Stimulated activated CD4-positive, alpha-beta T cell treated with anti-CD3 and anti-CD28 coated beads, Interleukin-15, amount 100 ng/mL, for 24 hours (primary cell): ENCODE results near the gene B3GNT2.
"Not testable (repeated sequence)": the region's sequence is repeated elsewhere in the genome, so short reads cannot be mapped to it uniquely, and the experiment has no call there.

ENCODE experiments used
- DNase-seq: peaks from one replicate; pipeline ENCODE4 v3.0.0-alpha.2; 2020

The B3GNT2 gene

DNA sequence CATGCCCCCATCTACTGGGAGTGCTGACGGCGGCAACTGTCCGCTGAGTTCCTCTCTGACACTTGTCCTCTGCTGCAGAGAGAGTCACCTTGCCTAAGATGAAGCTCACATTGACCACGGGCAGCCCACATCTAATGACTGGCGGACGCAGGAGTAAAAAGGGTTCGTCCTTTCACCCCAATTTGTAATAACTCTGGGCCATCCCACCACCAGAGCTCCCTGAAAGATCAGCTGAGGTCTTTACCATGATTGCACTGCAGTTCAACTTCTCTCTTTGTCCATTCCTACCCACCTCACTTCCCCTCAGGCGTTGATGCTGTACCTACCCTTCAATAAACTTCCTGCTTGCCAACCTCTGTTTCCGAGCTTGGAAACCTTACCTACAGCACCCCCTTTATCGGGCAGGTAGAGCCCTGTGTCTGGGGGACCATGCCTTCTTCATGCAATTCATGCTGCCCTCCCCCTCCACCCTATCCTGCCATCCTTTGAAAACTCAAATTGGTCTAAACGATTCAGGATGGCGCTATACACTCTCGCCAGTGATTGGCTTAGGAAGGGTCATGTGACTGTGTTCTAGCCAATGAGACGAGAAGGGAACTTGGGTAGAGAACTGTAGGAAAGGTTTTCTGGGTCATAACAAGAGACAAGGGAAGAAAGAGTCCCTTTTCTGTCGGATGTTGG lies 10.3 kb upstream of the B3GNT2 start:
- no peak for DNase-seq

DNA sequence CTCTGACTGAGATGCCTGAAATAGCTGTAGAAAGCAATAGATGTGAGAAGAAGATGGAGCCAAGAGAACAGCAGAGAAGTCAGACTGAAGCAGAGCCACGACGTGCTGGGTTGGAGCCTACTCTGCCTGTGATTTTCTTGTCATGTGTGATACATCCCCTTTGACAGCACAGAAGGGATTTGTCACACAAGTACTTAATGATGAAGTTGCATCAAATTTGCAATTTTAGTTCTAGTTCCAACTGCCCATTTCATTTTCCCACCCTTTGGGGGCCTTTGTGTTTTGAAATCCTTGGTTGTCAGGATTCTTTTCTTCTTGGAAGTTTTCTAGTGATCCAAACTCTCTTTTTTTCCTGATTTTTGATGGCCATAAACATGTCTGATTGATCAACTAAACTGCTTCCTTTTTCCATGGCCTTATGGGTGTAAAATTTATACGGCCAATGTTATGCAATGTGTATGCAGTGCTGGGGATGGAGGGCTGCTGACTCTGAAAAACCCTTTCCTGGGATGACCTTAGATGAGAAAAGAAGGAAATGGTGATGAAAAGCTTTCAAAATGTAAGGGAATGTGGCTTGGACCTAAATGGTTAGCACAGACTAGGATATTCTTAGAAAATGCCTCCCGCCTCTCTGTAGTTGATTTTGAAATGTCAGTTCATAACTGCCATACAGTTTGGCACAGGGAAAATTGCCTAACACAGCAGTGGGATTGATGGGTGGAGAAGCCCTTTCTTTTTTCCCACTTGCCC lies 9.6 kb upstream of the B3GNT2 start:
- DNase-seq = no peak

DNA sequence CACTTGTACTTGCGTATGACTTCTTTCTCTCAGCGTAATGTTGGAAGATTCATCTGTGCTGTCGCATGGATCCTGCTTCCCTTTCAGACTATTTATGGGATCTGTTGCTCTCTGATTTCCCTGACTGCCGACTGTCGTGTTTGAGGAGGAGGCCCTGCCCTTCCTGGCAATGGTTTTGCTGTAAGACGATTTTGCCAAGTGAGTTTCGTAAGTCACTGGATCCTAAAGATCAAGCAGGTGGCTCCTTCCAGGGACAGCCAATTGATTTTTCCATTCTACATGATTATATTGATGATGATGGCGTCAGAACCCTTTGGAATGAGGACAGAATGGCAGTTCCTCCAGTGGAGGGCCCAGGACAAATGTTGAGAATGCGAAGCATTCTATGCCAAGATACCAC lies 8.7 kb upstream of the B3GNT2 start:
- no peak for DNase-seq

DNA sequence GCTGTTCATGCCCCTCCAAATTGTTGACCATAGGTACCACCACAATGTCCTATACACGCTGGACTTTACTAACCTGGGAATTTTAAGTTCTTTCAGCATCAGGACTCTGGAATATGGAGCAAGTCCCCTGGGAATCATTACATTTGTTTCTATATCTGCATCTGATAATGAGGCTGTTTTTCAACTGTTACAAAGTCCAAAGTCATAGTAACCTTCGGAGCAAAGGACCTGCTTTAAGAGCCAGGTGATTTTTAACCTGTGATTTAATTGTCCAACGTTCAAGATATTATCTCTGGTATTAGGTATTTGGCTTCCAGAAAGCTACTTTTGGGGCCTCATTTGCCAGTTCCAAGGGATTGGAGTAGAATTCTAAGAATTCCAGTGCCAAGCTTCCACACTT lies 7.5 kb upstream of the B3GNT2 start:
- no peak for DNase-seq

DNA sequence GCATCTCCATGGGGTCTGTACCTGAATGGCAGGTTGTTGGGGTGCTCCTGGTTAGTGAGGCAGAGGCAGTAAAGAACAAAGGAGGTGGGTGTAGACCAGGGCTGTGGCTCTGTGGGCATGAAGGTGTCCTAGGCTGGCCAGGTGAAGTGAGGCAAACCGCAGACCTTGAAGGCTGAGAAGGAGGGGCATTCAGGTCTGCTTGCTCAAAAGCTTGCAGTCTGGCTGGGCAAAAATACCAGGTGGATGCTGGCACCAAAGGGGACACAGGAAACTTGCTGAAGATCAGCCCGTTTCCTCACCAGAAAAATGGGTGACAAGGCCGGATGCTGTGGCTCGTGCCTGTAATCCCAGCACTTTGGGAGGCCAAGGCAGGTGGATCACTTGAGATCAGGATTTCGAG lies 6.7 kb upstream of the B3GNT2 start:
- DNase-seq = no peak

DNA sequence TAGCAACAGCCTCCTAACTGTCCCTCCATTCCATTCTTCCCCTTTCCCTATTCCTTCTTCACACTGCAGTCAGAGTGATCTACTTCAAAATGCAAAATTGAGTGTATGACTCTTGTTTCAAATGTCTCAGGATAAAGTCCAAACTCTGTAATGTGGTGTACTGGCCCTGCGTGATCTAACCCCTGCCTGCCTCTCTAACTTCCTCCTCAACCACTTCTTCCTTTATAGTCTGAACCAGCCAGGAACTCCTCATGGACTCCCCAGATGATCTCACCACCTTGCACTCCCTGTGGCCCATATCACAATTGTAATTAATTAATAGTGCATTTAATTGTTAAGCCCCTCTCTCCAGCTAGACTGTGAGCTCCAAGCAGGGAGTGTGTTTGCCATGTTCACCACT lies 3.1 kb upstream of the B3GNT2 start:
- DNase-seq = no peak

DNA sequence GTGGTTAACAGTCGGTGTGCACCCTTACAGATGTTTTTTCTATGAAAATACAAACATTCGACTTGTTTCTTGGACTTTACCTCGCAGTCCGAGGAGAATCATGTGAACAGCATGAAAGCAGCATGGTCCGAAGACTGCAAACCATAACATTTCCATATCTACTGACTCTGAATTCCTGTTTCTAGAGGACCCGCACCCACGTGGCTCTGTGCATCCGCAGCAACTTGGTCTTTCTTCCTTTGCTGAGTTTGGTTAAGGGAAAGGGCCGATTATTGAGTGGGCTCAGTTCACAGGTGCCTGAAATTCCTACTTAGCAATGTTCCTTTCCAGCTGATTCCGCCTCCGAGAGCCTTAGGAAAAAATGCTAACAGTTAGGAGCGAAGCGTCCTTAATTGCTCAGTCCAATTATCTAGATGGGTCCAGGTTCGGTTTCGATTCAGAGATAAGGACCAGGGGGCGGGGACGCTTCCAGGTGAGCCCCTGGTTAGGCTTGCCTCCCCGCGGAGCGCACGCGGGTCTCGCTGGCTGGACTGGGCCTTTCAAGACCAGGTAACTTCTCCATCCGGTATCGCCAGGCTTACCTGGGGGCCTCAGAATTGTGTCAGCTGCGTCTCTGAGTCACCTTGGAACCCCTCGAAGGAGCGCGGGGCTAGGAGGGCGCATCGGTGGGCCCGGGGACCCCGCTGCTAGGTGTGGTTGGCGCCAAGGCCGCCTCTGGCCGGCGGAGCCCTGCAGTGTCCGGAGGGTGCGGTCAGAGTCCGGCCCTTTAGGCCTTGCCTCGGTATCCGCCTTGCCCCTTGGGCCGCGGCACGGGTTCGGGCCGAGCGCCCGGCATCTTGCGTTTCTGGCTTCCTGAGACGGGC lies 1.1 kb upstream of the B3GNT2 start:
- DNase-seq = no peak

DNA sequence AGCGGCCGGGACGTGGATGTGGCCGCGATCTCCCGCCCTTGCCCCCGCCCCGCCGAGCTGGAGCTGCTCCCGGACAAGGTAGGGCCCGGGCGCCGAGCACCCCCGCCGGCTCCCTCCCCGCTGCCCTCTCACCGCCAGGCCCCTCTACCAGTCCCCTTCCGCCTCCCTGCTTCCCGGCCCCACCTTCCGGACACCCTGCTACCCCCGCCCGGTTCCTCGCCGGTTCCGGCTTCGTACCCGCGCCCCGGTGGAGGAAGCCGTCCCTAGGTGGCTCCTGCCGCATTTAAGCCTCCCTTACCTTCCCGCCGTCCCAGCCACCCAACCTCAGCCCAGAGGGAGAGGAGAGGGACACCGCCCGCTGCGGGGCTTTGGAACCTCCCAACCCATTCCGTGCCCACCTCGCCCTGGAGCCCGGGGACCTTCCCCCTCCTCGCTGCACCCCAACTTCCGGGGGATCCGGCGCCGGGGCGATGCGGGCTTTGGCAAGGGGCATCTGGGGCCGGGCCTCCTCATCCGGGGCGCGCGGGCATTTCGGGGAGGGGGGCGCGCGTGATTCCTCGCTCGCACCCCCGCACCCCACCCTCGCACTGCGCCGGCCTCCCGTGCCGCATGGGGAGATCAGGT lies 475 bp downstream of the B3GNT2 start:
- DNase-seq = peak; percentile 75

DNA sequence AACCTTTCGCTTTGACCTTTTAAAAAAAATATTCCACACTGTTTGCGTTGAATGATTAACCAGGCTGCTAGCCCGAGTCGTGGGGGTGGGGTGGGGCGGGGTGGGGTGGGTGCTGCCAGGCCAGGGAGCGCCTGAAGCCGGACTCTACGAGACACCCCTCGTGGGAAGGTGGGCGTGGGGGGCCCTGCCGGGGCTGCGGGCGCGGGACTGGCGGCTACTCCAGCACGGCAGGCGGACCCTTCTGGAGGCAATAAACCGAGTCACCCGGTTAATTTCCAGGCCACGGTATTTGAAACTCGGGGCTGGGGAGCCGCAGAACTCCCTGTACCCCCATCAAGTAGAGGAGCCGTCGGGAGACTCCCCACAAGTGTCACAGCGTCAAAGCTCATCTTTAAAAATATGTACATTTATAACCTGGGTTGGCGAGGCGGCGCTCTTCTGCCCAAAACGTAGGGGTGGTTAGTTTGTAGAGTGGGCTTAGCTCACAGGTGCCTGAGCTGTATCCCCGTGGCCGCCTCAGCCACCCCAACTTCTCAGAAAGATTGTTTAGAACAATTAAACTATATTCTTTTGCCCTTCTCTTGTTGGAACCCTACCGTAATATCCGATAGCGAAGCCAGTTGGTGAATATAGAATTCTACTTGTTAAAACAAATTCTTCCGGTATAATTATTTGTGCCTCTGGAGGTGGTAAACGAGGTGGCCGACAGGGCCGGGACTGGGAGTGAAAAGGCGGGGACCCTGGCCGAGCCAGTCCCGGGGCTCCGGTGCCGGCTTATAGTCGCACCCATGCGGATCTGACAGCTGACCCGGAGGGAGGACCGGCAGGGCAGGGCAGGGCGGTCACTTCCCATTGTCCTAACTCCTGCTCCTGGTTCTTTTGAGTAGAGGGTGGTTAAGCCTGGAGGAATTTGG lies 1.4 kb downstream of the B3GNT2 start:
- DNase-seq = peak; percentile 48

DNA sequence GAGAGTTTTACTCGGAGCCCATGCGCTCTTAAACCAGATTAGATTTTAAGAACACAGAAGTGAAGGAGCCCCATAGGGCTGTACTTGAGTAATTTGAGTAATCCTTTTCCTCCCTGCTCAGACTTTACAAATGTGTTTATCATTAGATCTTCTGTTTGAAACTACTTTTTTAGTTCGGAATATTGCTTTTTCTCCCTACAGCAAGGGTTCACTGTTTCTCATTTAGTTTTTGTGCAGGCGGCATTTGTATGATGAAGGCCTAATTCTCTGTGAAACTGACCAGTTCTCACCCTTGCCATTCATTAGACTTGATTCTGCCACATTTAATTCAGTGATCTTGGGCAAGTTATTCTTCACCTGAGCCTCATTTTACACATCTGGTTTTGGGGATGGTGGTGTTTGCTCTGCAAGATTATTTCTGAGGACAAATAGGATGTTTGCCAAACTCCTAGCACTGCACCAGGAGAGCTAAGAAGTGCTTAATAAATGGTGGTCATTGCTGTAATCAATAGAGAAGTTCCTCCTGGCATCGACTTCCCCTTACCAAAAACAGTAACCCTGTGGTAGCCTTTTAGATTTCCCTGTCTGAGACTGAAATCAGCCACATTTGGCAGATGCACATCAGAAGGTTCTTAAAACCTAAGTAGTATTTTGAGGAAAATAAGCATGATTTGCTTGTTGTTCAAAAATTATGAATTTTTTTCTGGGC lies 2.2 kb downstream of the B3GNT2 start:
- no peak for DNase-seq

DNA sequence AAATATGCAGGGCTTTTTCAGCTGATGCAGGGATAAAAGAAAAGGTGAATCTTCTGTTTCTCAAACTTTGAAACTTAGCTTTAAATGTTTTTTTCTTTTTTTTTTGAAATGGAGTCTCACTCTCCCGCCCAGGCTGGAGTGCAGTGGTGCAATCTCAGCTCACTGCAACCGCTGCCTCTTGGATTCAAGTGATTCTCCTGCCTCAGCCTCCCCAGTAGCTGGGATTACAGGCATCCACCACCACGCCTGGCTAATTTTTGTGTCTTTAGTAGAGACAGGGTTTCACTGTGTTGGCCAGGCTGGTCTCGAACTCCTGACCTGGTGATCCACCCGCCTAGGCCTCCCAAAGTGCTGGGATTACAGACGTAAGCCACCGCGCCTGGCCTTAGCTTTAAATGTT lies 2.9 kb downstream of the B3GNT2 start:
- DNase-seq = not testable (repeated sequence)

DNA sequence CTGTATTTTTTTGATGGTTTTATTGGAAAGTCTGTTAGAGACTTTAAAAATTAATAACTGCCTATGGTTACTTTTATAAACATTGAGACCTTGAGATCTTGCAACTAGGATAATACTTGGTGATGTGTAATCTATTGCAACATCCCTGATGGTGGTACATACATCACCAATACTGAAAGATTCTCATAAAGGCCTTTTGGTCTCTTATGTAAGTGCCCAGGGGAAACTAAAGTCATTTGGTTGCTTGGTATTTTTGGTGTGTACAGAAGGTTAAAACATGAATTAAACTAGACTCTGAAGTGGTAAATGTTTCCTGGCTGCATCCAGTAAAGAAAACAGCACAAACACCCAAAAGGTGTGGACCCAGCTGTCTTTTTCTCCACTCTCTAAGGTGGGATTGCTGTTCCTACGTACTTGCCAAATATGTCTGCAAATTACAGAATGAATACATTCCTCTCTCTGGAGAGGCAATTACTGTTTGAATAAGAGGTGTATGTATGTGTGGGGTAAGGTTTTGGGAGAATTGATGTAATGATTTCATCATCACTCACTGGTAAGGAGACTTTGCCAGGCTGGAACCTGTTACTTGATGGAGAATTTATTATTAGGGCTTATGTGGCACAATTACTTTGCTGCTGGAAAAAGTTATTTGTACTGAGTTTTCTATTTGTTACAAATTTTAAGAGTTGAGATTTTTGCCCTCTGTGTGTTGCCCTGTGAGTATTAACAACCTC lies 3.6 kb downstream of the B3GNT2 start:
- DNase-seq = no peak

DNA sequence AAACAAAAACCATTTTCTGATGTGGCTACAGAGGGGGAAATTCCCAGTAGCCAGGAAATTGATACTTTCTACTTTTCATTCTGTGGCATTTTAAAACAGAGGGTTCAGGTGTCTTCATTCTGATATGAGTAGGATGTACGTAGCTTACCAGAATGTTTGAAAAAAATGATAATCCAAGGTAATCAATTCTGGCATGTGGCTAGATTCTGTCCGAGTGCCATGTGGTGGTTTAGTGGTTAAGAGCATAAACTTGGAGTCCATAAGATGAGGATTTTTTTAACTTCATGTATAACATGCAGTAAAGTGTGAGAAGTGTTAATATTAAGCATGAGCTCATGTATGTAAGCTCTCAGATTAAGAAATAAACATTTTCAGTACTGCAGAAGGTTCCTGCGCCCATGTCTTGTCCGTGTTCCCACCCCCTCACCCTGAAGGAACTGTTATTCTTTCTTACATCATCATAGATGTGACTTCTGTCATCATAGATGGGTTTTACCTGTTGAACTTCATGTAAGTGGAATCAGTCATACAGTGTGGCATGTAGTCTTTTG lies 4.5 kb downstream of the B3GNT2 start:
- DNase-seq = no peak

DNA sequence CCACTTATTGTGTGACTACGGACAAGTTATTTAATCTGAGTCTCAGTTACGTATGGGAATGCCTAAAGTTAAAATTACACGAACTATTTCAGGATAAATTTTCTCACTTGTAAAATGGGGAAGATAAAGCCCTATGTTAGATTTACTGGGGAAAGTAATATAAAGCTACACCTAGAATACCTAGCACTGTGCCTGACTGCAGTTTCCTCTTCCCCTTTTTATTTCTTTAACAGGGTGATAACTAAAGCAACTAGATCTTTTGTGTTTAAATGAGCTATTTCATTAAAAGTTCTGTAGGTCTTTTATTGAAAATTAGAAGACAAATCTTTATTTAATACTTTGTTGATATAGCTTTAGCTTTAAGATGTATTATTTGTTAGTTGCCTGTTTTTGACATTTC lies 5.0 kb downstream of the B3GNT2 start:
- no peak for DNase-seq

DNA sequence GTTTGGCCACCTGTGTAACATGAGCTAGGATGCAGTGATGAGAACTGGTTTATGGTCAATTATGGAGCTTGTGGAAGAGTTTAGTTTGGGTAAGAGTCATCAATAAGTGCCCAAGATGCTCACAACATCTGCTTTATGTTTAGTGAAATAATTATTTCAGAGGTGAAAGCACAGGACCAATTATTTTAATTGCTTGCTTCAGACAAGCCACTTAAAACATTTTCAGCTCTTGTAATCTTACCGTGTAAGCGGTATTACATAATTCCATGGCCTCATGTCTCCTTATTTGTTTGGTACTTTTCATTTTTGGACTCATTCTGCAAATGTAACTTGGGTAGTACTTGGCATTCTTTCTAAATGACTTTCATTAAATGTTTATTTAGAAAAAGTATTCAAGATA lies 5.4 kb downstream of the B3GNT2 start:
- no peak for DNase-seq

DNA sequence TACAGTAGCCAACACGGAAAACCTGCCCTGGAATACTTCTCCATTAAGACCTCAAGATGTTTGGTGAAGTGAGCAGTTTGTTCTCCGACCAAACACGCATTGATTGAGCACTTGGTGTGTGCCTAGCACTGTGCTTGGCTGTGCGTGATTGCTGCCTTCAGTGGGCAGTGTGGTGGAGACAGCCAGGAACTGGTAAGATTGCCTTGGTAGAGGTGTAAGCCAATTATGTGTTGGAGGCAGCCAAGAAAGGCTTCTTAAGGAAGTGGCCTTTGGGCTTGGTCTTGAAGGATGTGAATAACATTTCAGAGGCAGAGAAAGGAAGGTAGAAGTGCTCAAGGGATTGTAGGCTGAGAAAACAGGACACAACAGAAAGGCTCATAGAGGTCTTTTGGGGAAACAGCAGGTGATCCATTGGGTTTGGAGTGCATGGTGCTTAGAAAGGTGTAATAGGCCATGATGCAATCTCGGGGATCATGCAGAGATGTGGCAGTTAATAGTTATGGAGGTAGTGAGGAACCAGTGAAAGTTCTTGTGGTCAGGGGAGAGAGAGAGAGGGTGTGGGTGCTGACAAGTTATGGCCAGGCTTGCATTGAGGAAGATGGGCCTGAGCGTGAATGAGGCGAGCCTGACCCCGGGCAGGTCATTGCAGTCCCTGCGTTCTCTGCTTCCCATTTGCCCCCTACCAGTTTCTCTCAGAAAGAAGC lies 6.3 kb downstream of the B3GNT2 start:
- DNase-seq = no peak

DNA sequence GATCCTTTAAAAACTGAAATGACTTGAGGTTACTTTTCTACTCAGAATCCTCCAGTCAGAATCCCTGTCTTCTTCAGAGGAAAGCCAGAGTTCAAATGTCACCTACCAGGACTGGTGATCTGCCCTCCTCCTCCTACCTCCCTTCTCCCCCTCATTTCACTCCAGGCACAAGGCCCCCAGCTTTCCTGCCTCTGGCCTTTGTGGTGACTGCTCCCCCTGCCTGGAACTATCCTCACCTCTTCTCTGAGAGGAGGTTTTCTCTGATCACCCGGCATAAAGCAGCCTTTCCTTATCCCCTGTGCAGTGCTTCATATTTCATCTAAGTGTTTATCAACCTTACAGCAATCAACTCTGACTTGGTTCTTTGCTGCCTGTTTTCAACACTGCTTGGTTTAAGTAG lies 6.8 kb downstream of the B3GNT2 start:
- no peak for DNase-seq

DNA sequence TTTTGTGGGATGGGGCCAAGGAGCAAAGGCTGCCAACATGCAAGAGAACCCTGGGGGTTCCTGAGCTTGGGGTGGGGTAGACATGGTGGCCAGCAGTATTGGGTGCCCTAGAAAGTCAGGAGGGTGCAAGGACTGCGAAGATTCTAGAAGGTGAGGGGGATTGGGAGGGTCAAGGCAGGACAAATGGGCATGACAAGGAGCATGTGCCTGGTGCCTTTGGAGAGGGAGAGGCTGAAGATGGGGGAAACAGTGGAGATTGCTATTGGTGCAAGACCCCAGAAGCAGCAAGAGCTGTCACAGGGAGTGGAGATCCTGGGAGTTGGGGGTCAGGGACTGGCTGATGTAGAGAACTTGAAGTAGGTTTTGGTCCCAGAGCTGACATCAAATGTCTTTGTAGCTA lies 7.5 kb downstream of the B3GNT2 start:
- no peak for DNase-seq

DNA sequence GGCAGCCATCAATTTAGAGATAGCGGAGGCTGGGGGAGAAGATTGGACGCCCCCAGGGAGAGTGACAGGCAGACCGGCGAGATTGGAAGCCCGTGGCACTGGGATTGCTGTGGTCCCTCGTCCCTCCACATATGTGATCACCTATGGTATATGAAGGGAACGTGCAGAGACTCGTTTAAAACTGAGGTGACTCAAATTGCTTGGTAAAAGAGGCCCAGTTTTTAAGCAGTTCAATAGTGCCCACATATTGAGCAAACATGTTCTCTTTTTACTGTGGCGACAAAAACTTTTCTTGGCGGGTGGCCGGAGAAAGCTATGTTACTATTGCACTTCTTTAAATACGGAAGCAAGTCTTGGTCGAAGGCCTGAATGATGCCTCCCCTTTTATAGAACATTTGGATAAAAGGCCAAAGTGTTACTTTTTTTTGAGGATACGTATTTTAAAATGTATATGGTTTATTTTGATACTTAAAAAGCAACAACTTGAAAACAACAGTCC lies 9.1 kb downstream of the B3GNT2 start:
- no peak for DNase-seq

DNA sequence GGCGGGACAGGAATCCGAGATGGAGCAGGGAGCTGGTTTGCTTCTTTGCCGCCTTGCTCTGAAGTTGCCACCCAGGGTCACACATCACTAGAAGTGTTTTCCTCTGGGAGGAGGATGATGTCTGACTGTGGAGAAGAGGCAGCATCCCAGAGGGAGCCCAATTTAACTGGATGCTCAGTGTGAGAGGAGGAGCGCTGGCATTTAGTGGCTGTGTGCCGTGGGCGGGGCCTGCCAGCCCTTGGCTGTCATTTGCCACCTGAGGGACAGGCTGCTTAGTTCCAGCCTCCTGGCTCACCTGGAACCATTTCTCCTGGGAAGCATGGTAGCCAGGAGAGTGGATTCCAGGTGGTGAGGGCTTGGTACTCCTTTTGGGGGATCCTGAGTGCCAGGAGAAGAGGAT lies 9.6 kb downstream of the B3GNT2 start:
- no peak for DNase-seq
